Uterus (tissue), 4 donors: ENCODE results near the gene WDR7. TPM values are rescaled to one million over a fixed set of nuclear protein-coding genes. Genes with fewer than 3 reads are reported as not detected.

ENCODE experiments used
- DNase-seq, 2 donors: peaks; one replicate each; pipeline ENCODE4 v3.0.0-alpha.2; 2019 to 2020
- H3K27ac ChIP-seq, 2 donors: fragments of 200-600 bp; sonication (generic); 1 replicate in 1 of 2; 2 replicates in 1 of 2; pipeline ENCODE4 v1.5.1; 2016 to 2018
- H3K27me3 ChIP-seq, 2 donors: fragments of 200-600 bp; sonication (generic); one replicate each; pipeline ENCODE4 v1.5.1; 2018 to 2019; ENCODE audit warnings: control low read depth in 1 of 2
- H3K36me3 ChIP-seq, 2 donors: fragments of 200-600 bp; sonication (generic); one replicate each; pipeline ENCODE4 v1.5.1; 2019; ENCODE audit warnings: control low read depth in 1 of 2
- H3K4me1 ChIP-seq, 2 donors: fragments of 200-600 bp; sonication (generic); one replicate each; pipeline ENCODE4 v1.5.1; 2018 to 2019; ENCODE audit warnings: control low read depth in 1 of 2
- H3K4me3 ChIP-seq, 2 donors: fragments of 200-600 bp; sonication (generic); 1 replicate in 1 of 2; 2 replicates in 1 of 2; pipeline ENCODE4 v1.5.1; 2018 to 2019; ENCODE audit warnings: mild to moderate bottlenecking in 1 of 2
- H3K9me3 ChIP-seq, 2 donors: fragments of 200-600 bp; sonication (generic); one replicate each; pipeline ENCODE4 v1.5.1; 2019; ENCODE audit warnings: control low read depth in 1 of 2
- CTCF ChIP-seq, 4 experiments: fragments of 200-600 bp in 2 of 4; fragments of 450-650 bp in 2 of 4; sonication (generic) in 2 of 4; IDR thresholded peaks; one replicate each; pipeline ENCODE4 v1.5.1; 2016 to 2019; ENCODE audit warnings: antibody characterized with exemption in 4 of 4, mild to moderate bottlenecking in 2 of 4, moderate library complexity in 1 of 4
- POLR2A ChIP-seq, 2 donors: fragments of 450-650 bp; IDR thresholded peaks; one replicate each; pipeline ENCODE4 v1.6.1; 2016; ENCODE audit warnings: antibody characterized with exemption in 2 of 2, mild to moderate bottlenecking in 1 of 2, moderate library complexity in 1 of 2
- intact Hi-C: fragments of 100-400 bp; cut with DNase I; formaldehyde crosslinking; loops from one replicate; pipeline ENCODE4 v1.15.1; 2023; ENCODE audit warnings: low total_unique reads
- small RNA-seq: library from RNA; depleted of rRNA; stranded (forward); fragments of <200 nt; gene quantifications from one replicate; pipeline ENCODE3, GENCODE V24; 2016
- total RNA-seq, 4 donors: library from RNA; depleted of rRNA in 3 of 4; stranded (reverse); fragments of >200 nt in 3 of 4; gene quantifications; one replicate each; pipeline versions ENCODE4 v1.1.0 to v1.2.4, GENCODE V29; 2014 to 2023
- donor health status: DM: yes; HTN: yes; CAD: no.

WDR7 gene
- total RNA-seq, 4 donors from 2014 or later, result 19.2 to 66.2 (median 33.8) TPM

GRCh38 chr18:57083485-57083884 is 432.3 kb downstream of the WDR7 start:
- no peak overlapping the region for H3K27ac ChIP-seq
- no peaks in the 10 kb centered on the region for H3K9me3 ChIP-seq
- H3K4me3 ChIP-seq, result no peak overlapping the region
- H3K4me1 ChIP-seq, result no peaks in the 10 kb centered on the region
- TF ChIP-seq CTCF (IDR thresholded peaks at IDR 0.05) (no peak), POLR2A (IDR thresholded peaks at IDR 0.05) (no peak)
- H3K36me3 ChIP-seq, result no peaks in the 10 kb centered on the region
- DNase-seq, result no peak
- H3K27me3 ChIP-seq, result no peaks in the 10 kb centered on the region
- intact Hi-C loops, result no loop called here

GRCh38 chr18:57084331-57085271 is 433.4 kb downstream of the WDR7 start:
- no peak for TF ChIP-seq CTCF (IDR thresholded peaks at IDR 0.05)
- no peak for TF ChIP-seq POLR2A (IDR thresholded peaks at IDR 0.05)
- intact Hi-C loops, result no loop called here

GRCh38 chr18:57085371-57085770 is 434.2 kb downstream of the WDR7 start:
- Histone ChIP-seq H3K27ac (no peak overlapping the region), H3K4me3 (no peak overlapping the region), H3K4me1 (no peaks in the 10 kb centered on the region), H3K27me3 (no peaks in the 10 kb centered on the region), H3K9me3 (no peaks in the 10 kb centered on the region), H3K36me3 (no peaks in the 10 kb centered on the region)
- no peak for DNase-seq
- TF ChIP-seq CTCF (IDR thresholded peaks at IDR 0.05), result no peak
- TF ChIP-seq POLR2A (IDR thresholded peaks at IDR 0.05), result no peak
- intact Hi-C loops, result no loop called here

More at GRCh38 chr18:57084331-57085271, 433.4 kb downstream of the WDR7 start:
- Histone ChIP-seq H3K27ac (no peak overlapping the region), H3K36me3 (no peaks in the 10 kb centered on the region), H3K9me3 (no peaks in the 10 kb centered on the region), H3K27me3 (no peaks in the 10 kb centered on the region), H3K4me1 (no peaks in the 10 kb centered on the region), H3K4me3 (no peak overlapping the region)
- no peak for DNase-seq

- TF ChIP-seq POLR2A (IDR thresholded peaks at IDR 0.05), result no peak
- no peak for TF ChIP-seq CTCF (IDR thresholded peaks at IDR 0.05)
Measured at GRCh38 chr18:57086163-57086562, 435.0 kb downstream of the WDR7 start.

More at GRCh38 chr18:57086163-57086562, 435.0 kb downstream of the WDR7 start:
- Histone ChIP-seq H3K4me1 (no peaks in the 10 kb centered on the region), H3K4me3 (no peak overlapping the region), H3K27me3 (no peaks in the 10 kb centered on the region), H3K36me3 (no peaks in the 10 kb centered on the region), H3K9me3 (no peaks in the 10 kb centered on the region), H3K27ac (no peak overlapping the region)
- DNase-seq, result no peak
- intact Hi-C loops, result no loop called here

Small RNAs within 50 kb of the gene (small RNA-seq; reads per million reads assigned to genes)
- gene RF00012 (not detected), gene RF00019 (not detected)

Other genes starting within 250 kb of the WDR7 start
- 10 to 100 TPM in 2 of 4 donors, 1 to 10 TPM in 2; 5.6 to 67.3 (median 37.1) TPM for gene TXNL1, start 12.8 kb upstream of the WDR7 start, total RNA-seq